Activated naive CD4-positive, alpha-beta T cell treated with anti-CD3 and anti-CD28 coated beads for 36 hours (primary cell): ENCODE measurements around the gene CDK5RAP3. TPM values are rescaled to one million over a fixed set of nuclear protein-coding genes. Genes with fewer than 3 reads are reported as not detected.
"Not testable (repeated sequence)": the region's sequence is repeated elsewhere in the genome, so short reads cannot be mapped to it uniquely, and the experiment has no call there.

Experiments used
- CTCF ChIA-PET: fragments of 350-600 bp; sonication (Branson Sonifier 250); formaldehyde crosslinking; loops from one replicate; lab custom pipeline; 2021; ENCODE audit warnings: antibody characterized with exemption; lab: Charles Lee
- DNase-seq: peaks from one replicate; pipeline ENCODE4 v3.0.0-alpha.2; 2020
- H3K27ac Mint-ChIP-seq: one replicate; pipeline ENCODE4 v1.8.0; 2021; ENCODE audit warnings: mild to moderate bottlenecking, mixed read lengths
- H3K27me3 Mint-ChIP-seq: one replicate; pipeline ENCODE4 v1.8.0; 2021; ENCODE audit warnings: low read depth, mixed read lengths
- H3K36me3 Mint-ChIP-seq: one replicate; pipeline ENCODE4 v1.8.0; 2021; ENCODE audit warnings: low read depth, mixed read lengths
- H3K4me1 Mint-ChIP-seq: one replicate; pipeline ENCODE4 v1.8.0; 2021; ENCODE audit warnings: low read depth, mixed read lengths
- H3K4me3 Mint-ChIP-seq: one replicate; pipeline ENCODE4 v1.8.0; 2021; ENCODE audit warnings: mild to moderate bottlenecking, moderate library complexity, mixed read lengths
- H3K9me3 Mint-ChIP-seq: one replicate; pipeline ENCODE4 v1.8.0; 2021; ENCODE audit warnings: mixed read lengths
- intact Hi-C: fragments of 100-400 bp; cut with micrococcal nuclease; formaldehyde crosslinking; loops from one replicate; pipeline ENCODE4 v1.15.1; 2023
- total RNA-seq, 2 experiments: library from RNA; stranded (reverse); gene quantifications; one replicate each; pipeline ENCODE4 v1.2.3, GENCODE V29; 2021

Gene CDK5RAP3
- total RNA-seq, 2 experiments from 2014 or later, result 174 to 175 TPM

- CTCF ChIA-PET, result interaction anchor here (1.2 kb wide), 1 partner anchor 24 kb away, joined by 3 read pairs; the partner anchor contains the start of gene CDK5RAP3
- H3K27me3 Mint-ChIP-seq, result no peaks in the 10 kb centered on the region
- intact Hi-C loops, result no loop called here
- no peak overlapping the region for H3K4me3 Mint-ChIP-seq
- no peaks in the 10 kb centered on the region for H3K9me3 Mint-ChIP-seq
- no peak for DNase-seq
- H3K27ac Mint-ChIP-seq, result no peak overlapping the region
- no peaks in the 10 kb centered on the region for H3K36me3 Mint-ChIP-seq
- H3K4me1 Mint-ChIP-seq, result peaks cover 1% of the 10 kb centered on the region
Measured at GRCh38 chr17:47994724-47995123, 23.8 kb downstream of the CDK5RAP3 start.

GRCh38 chr17:47995241-47995935 lies 24.5 kb downstream of the CDK5RAP3 start:
- Mint-ChIP-seq H3K4me1 (peaks cover 4% of the 10 kb centered on the region), H3K36me3 (no peaks in the 10 kb centered on the region), H3K27me3 (no peaks in the 10 kb centered on the region), H3K27ac (no peak overlapping the region), H3K4me3 (no peak overlapping the region), H3K9me3 (no peaks in the 10 kb centered on the region)
- intact Hi-C loops, result no loop called here
- CTCF ChIA-PET, result interaction anchor here (0.5 kb wide), 1 partner anchor 239 kb away, joined by 3 read pairs; no protein-coding TSS in a partner anchor
- no peak for DNase-seq

- no peak overlapping the region for H3K4me3 Mint-ChIP-seq
- DNase-seq, result no peak
- no peak overlapping the region for H3K27ac Mint-ChIP-seq
- H3K36me3 Mint-ChIP-seq, result no peaks in the 10 kb centered on the region
- CTCF ChIA-PET, result interaction anchor here (0.5 kb wide), 1 partner anchor 239 kb away, joined by 3 read pairs; no protein-coding TSS in a partner anchor
- peaks cover 4% of the 10 kb centered on the region for H3K4me1 Mint-ChIP-seq
- no peaks in the 10 kb centered on the region for H3K9me3 Mint-ChIP-seq
- intact Hi-C loops, result no loop called here
- no peaks in the 10 kb centered on the region for H3K27me3 Mint-ChIP-seq
Measured at GRCh38 chr17:47996201-47996600, 25.3 kb downstream of the CDK5RAP3 start.

GRCh38 chr17:47997586-47997985 lies 26.7 kb downstream of the CDK5RAP3 start:
- Mint-ChIP-seq H3K27ac (no peak overlapping the region), H3K27me3 (no peaks in the 10 kb centered on the region), H3K4me3 (no peak overlapping the region), H3K36me3 (no peaks in the 10 kb centered on the region), H3K9me3 (no peaks in the 10 kb centered on the region), H3K4me1 (peaks cover 4% of the 10 kb centered on the region)
- intact Hi-C loops, result no loop called here
- DNase-seq, result no peak
- CTCF ChIA-PET, result no interaction called here

GRCh38 chr17:47998044-47998443 lies 27.1 kb downstream of the CDK5RAP3 start:
- no peaks in the 10 kb centered on the region for H3K36me3 Mint-ChIP-seq
- H3K27ac Mint-ChIP-seq, result no peak overlapping the region
- peaks cover 4% of the 10 kb centered on the region for H3K4me1 Mint-ChIP-seq
- no peaks in the 10 kb centered on the region for H3K27me3 Mint-ChIP-seq
- intact Hi-C loops, result no loop called here
- no peaks in the 10 kb centered on the region for H3K9me3 Mint-ChIP-seq
- CTCF ChIA-PET, result interaction anchor here (4.6 kb wide), 1 partner anchor 14 kb away, joined by 28 read pairs; no protein-coding TSS in a partner anchor
- H3K4me3 Mint-ChIP-seq, result no peak overlapping the region
- DNase-seq, result no peak

- Mint-ChIP-seq H3K27ac (no peak overlapping the region), H3K36me3 (no peaks in the 10 kb centered on the region), H3K27me3 (peaks cover 3% of the 10 kb centered on the region), H3K4me1 (peaks cover 4% of the 10 kb centered on the region), H3K4me3 (no peak overlapping the region), H3K9me3 (no peaks in the 10 kb centered on the region)
- DNase-seq, result peak; percentile 35
- CTCF ChIA-PET, result interaction anchor here (0.7 to 4.6 kb wide), 8 partner anchors 12 to 76 kb away, joined by 3 to 28 read pairs (median 7); no protein-coding TSS in a partner anchor
- intact Hi-C loops, result no loop called here
Measured at GRCh38 chr17:47999582-47999981, 28.7 kb downstream of the CDK5RAP3 start.

GRCh38 chr17:48001197-48001596 lies 30.3 kb downstream of the CDK5RAP3 start:
- intact Hi-C loops, result no loop called here
- no peaks in the 10 kb centered on the region for H3K9me3 Mint-ChIP-seq
- no peaks in the 10 kb centered on the region for H3K36me3 Mint-ChIP-seq
- H3K4me1 Mint-ChIP-seq, result peaks cover 4% of the 10 kb centered on the region
- H3K4me3 Mint-ChIP-seq, result no peak overlapping the region
- no peak for DNase-seq
- CTCF ChIA-PET, result interaction anchor here (3.6 to 4.6 kb wide), 2 partner anchors 11 to 25 kb away, joined by 12 to 28 read pairs; no protein-coding TSS in a partner anchor
- no peak overlapping the region for H3K27ac Mint-ChIP-seq
- H3K27me3 Mint-ChIP-seq, result peaks cover 3% of the 10 kb centered on the region

GRCh38 chr17:48001657-48002056 lies 30.7 kb downstream of the CDK5RAP3 start:
- DNase-seq, H3K27ac Mint-ChIP-seq, H3K9me3 Mint-ChIP-seq, H3K4me1 Mint-ChIP-seq, H3K36me3 Mint-ChIP-seq, H3K4me3 Mint-ChIP-seq, intact Hi-C loops, H3K27me3 Mint-ChIP-seq: not testable (repeated sequence)
- CTCF ChIA-PET, result interaction anchor here (1.1 to 4.6 kb wide), 3 partner anchors 10 to 25 kb away, joined by 4 to 28 read pairs (median 12); no protein-coding TSS in a partner anchor

GRCh38 chr17:48002266-48002915 lies 31.5 kb downstream of the CDK5RAP3 start:
- intact Hi-C loops, result no loop called here
- DNase-seq, result no peak
- Mint-ChIP-seq H3K27ac (no peak overlapping the region), H3K4me3 (no peak overlapping the region), H3K9me3 (no peaks in the 10 kb centered on the region), H3K27me3 (peaks cover 7% of the 10 kb centered on the region), H3K36me3 (no peaks in the 10 kb centered on the region), H3K4me1 (peaks cover 4% of the 10 kb centered on the region)
- CTCF ChIA-PET, result interaction anchor here (0.6 to 4.6 kb wide), 5 partner anchors 9 to 24 kb away, joined by 3 to 28 read pairs (median 4); no protein-coding TSS in a partner anchor

- DNase-seq, result no peak
- intact Hi-C loops, result no loop called here
- H3K36me3 Mint-ChIP-seq, result no peaks in the 10 kb centered on the region
- H3K4me1 Mint-ChIP-seq, result peaks cover 4% of the 10 kb centered on the region
- CTCF ChIA-PET, result interaction anchor here (1.4 kb wide), 1 partner anchor 24 kb away, joined by 3 read pairs; no protein-coding TSS in a partner anchor
- no peak overlapping the region for H3K27ac Mint-ChIP-seq
- peaks cover 7% of the 10 kb centered on the region for H3K27me3 Mint-ChIP-seq
- H3K4me3 Mint-ChIP-seq, result no peak overlapping the region
- H3K9me3 Mint-ChIP-seq, result no peaks in the 10 kb centered on the region
Measured at GRCh38 chr17:48002916-48003416, 32.1 kb downstream of the CDK5RAP3 start.

GRCh38 chr17:48003417-48004151 lies 32.7 kb downstream of the CDK5RAP3 start:
- Mint-ChIP-seq H3K27me3 (peaks cover 9% of the 10 kb centered on the region), H3K4me1 (peaks cover 4% of the 10 kb centered on the region), H3K36me3 (no peaks in the 10 kb centered on the region), H3K27ac (no peak overlapping the region), H3K9me3 (no peaks in the 10 kb centered on the region), H3K4me3 (no peak overlapping the region)
- CTCF ChIA-PET, result interaction anchor here (0.6 to 1.7 kb wide), 3 partner anchors 15 to 793 kb away, joined by 3 to 5 read pairs (median 4); no protein-coding TSS in a partner anchor
- DNase-seq, result no peak
- intact Hi-C loops, result no loop called here
